ENCODE measurements around the gene NIPBL. TPM values are rescaled to one million over a fixed set of nuclear protein-coding genes. Genes with fewer than 3 reads are reported as not detected.

Gene NIPBL
- total RNA-seq, 1 experiment from 2014 or later: 124 TPM

DNA sequence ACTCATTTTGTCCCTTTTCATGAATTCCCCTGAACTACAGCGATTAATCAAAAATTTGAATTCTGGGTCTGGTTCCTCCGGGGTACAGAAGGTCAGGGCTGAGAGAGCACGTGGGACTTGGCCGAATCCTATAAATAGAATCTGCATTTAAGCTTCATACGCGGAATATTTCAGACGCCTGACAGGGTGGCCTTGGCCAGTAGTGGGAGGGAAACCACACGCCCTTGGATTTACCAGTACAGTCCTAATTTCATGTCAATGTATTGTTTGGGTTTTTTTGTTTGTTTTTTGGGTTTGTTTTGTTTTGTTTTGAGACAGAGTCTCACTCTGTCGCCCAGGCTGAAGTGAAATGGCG is 21.5 kb upstream of the NIPBL start:
- no peaks in the 10 kb centered on the region for H3K9me3 ChIP-seq (ENCODE audit: insufficient read depth, low read depth)
- TF ChIP-seq EZH2 (IDR thresholded peaks at IDR 0.05; ENCODE audit: low read depth): no peak
- TF ChIP-seq, protein P1, sequence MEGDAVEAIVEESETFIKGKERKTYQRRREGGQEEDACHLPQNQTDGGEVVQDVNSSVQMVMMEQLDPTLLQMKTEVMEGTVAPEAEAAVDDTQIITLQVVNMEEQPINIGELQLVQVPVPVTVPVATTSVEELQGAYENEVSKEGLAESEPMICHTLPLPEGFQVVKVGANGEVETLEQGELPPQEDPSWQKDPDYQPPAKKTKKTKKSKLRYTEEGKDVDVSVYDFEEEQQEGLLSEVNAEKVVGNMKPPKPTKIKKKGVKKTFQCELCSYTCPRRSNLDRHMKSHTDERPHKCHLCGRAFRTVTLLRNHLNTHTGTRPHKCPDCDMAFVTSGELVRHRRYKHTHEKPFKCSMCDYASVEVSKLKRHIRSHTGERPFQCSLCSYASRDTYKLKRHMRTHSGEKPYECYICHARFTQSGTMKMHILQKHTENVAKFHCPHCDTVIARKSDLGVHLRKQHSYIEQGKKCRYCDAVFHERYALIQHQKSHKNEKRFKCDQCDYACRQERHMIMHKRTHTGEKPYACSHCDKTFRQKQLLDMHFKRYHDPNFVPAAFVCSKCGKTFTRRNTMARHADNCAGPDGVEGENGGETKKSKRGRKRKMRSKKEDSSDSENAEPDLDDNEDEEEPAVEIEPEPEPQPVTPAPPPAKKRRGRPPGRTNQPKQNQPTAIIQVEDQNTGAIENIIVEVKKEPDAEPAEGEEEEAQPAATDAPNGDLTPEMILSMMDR (conservative IDR thresholded peaks at IDR 0.05): no peak
- H3K4me2 ChIP-seq: no peak overlapping the region
- H3K79me2 ChIP-seq (ENCODE audit: low read depth): no peaks in the 10 kb centered on the region
- no peak overlapping the region for H3K27ac ChIP-seq
- H3F3A ChIP-seq (ENCODE audit: insufficient read depth, low read depth): no peaks in the 10 kb centered on the region
- H2AFZ ChIP-seq: no peak overlapping the region
- no peaks in the 10 kb centered on the region for H3K36me3 ChIP-seq (ENCODE audit: low read depth)
- no peaks in the 10 kb centered on the region for H4K20me1 ChIP-seq (ENCODE audit: insufficient read depth)
- no peaks in the 10 kb centered on the region; the same call in 1 of the 2 replicates for H3K27me3 ChIP-seq (ENCODE audit: insufficient read depth, low read depth)
- intact Hi-C loops (cut with micrococcal nuclease; ENCODE audit: unreplicated experiment): no loop called here
- no peaks in the 10 kb centered on the region for H3K4me1 ChIP-seq (replicated peaks; ENCODE audit: insufficient read depth)
- no peak for DNase-seq
- ChIA-PET CTCF (interaction anchor here (0.6 kb wide), 1 partner anchor 196 kb away, joined by 5 read pairs; no protein-coding TSS in a partner anchor), POLR2A (ENCODE audit: unreplicated experiment) (no interaction called here)
- H3K9me2 ChIP-seq (ENCODE audit: insufficient read depth): no peaks in the 10 kb centered on the region
- no TSS peak for BruUV-seq (replicated peaks)
- H3K4me3 ChIP-seq: no peak overlapping the region

DNA sequence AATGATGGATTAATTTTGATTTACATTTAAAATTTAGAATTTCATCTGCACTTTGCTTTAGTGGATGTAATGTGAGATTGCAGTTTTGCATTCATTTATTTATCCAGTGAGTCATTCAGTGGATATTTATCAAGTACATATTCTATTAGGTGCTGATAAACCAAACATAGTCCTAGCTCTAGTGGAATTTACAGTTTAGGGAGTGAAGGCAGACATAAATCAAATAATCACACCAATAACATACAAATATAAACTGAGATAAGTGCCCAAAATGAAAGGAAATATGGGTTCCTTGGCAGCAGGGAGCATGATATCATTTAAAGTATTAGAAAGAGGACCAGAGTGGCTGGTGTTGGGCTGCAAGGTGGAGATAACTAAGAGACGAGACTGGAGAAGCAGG is 14.7 kb upstream of the NIPBL start:
- no peak for TF ChIP-seq EZH2 (IDR thresholded peaks at IDR 0.05; ENCODE audit: low read depth)
- TF ChIP-seq, protein P1 (conservative IDR thresholded peaks at IDR 0.05): no peak
- no peak overlapping the region for H3K4me3 ChIP-seq
- H3K4me2 ChIP-seq: no peak overlapping the region
- POLR2A ChIA-PET (ENCODE audit: unreplicated experiment): no interaction called here
- no peak overlapping the region for H2AFZ ChIP-seq
- DNase-seq: peak in 1 of 2 experiments; percentile 49
- no peaks in the 10 kb centered on the region for H3K79me2 ChIP-seq (ENCODE audit: low read depth)
- no peaks in the 10 kb centered on the region for H3K9me3 ChIP-seq (ENCODE audit: insufficient read depth, low read depth)
- no peaks in the 10 kb centered on the region for H3K27me3 ChIP-seq (ENCODE audit: insufficient read depth, low read depth)
- no peaks in the 10 kb centered on the region for H3K36me3 ChIP-seq (ENCODE audit: low read depth)
- H3K27ac ChIP-seq: no peak overlapping the region
- no peaks in the 10 kb centered on the region for H3K9me2 ChIP-seq (ENCODE audit: insufficient read depth)
- CTCF ChIA-PET: interaction anchor here (0.5 kb wide), 1 partner anchor 132 kb away, joined by 5 read pairs; no protein-coding TSS in a partner anchor
- H3K4me1 ChIP-seq (replicated peaks; ENCODE audit: insufficient read depth): peaks cover 9% of the 10 kb centered on the region
- H3F3A ChIP-seq (ENCODE audit: insufficient read depth, low read depth): no peaks in the 10 kb centered on the region
- no TSS peak for BruUV-seq (replicated peaks)
- no peaks in the 10 kb centered on the region for H4K20me1 ChIP-seq (ENCODE audit: insufficient read depth)
- intact Hi-C loops (cut with micrococcal nuclease; ENCODE audit: unreplicated experiment): no loop called here

DNA sequence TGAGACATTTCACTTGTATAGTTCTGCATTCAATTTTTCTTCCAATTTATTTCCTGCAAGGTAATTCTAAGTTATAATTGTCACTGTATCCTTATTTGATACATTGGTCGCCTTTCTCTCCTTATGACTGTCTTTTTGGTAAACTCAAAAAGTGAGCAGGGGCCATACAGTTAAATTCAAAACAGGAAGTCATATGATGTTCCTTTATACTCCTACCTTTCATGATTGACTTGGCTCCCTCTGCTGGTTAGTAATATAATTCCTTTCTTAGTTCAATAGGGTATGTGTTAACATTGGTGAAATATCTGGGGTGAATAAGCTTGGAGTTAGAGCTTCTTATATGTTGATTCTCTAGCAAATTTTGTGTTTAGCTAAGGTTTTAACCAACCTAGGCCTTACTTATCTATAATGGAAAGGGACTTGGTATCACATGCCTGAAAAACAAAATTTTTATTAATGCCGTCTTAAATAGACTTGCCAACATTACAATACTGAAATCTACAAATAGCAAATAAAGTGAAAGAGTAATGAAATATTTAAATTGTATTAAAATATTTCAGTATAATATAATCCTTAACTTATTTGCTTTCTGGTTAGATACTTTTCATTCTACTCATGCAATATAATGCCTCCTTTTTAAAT is 6.0 kb upstream of the NIPBL start:
- Histone ChIP-seq H3K4me2 (no peak overlapping the region), H3K4me3 (no peak overlapping the region), H2AFZ (no peak overlapping the region), H3K9me3 (ENCODE audit: insufficient read depth, low read depth) (no peaks in the 10 kb centered on the region), H3K27me3 (ENCODE audit: insufficient read depth, low read depth) (no peaks in the 10 kb centered on the region), H3F3A (ENCODE audit: insufficient read depth, low read depth) (peaks cover 7% of the 10 kb centered on the region; the same call in 1 of the 2 replicates), H3K36me3 (ENCODE audit: low read depth) (no peaks in the 10 kb centered on the region), H4K20me1 (ENCODE audit: insufficient read depth) (peaks cover 4% of the 10 kb centered on the region), H3K79me2 (ENCODE audit: low read depth) (peaks cover 35% of the 10 kb centered on the region), H3K9me2 (ENCODE audit: insufficient read depth) (no peaks in the 10 kb centered on the region), H3K27ac (no peak overlapping the region), H3K4me1 (replicated peaks; ENCODE audit: insufficient read depth) (peaks cover 25% of the 10 kb centered on the region)
- ChIA-PET POLR2A (ENCODE audit: unreplicated experiment) (interaction anchor here (0.6 to 0.7 kb wide), 5 partner anchors 11 to 385 kb away, joined by 3 to 7 read pairs (median 3); no protein-coding TSS in a partner anchor), CTCF (interaction anchor here (0.5 to 1.5 kb wide), 8 partner anchors 72 to 402 kb away, joined by 3 to 26 read pairs (median 6); no protein-coding TSS in a partner anchor)
- TF ChIP-seq, protein P1 (conservative IDR thresholded peaks at IDR 0.05): peak; percentile 86
- TF ChIP-seq EZH2 (IDR thresholded peaks at IDR 0.05; ENCODE audit: low read depth): no peak
- DNase-seq: peak in 1 of 2 experiments; percentile 71
- intact Hi-C loops (cut with micrococcal nuclease; ENCODE audit: unreplicated experiment): loop anchor here (1.0 to 10.0 kb wide), 3 partner anchors 125 to 1946 kb away; partner anchors contain the start of gene DNAJC21
- BruUV-seq (replicated peaks): no TSS peak
